ENCODE measurements around the gene FBXW11.

The FBXW11 gene

DNA sequence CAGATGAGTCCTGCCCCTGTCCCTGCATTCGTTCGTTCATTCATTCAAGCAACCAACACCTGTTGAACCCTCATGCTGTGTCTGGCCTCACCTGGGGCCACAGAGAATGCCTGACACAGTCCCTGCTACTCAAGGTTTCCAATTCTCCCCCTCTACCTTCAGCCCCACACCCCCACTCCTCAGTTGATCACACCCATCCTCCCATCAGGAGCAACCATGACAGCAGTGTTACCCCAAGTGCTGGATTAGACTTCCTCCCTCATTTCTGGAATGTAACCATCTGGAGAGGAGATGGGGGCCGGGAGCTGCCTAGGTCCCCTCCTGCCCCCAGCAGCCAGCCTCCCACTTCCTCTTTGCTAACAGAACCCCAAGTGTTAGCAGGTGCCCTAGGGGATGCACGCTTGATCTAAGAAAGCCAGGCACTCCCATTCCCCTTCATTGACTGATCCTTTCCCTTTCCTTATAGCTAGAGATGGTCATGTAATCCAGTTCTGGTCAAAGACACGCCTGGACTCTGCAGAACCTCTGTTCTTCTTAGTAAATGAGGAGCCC, 163.6 kb downstream of the FBXW11 start:
- DNase-seq (ENCODE audit: low read depth): no peak
- H3K4me3 ChIP-seq (ENCODE audit: low read depth, low read length): no peak overlapping the region
- TF ChIP-seq, protein P1, sequence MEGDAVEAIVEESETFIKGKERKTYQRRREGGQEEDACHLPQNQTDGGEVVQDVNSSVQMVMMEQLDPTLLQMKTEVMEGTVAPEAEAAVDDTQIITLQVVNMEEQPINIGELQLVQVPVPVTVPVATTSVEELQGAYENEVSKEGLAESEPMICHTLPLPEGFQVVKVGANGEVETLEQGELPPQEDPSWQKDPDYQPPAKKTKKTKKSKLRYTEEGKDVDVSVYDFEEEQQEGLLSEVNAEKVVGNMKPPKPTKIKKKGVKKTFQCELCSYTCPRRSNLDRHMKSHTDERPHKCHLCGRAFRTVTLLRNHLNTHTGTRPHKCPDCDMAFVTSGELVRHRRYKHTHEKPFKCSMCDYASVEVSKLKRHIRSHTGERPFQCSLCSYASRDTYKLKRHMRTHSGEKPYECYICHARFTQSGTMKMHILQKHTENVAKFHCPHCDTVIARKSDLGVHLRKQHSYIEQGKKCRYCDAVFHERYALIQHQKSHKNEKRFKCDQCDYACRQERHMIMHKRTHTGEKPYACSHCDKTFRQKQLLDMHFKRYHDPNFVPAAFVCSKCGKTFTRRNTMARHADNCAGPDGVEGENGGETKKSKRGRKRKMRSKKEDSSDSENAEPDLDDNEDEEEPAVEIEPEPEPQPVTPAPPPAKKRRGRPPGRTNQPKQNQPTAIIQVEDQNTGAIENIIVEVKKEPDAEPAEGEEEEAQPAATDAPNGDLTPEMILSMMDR (IDR thresholded peaks at IDR 0.05; ENCODE audit: control insufficient read depth, extremely low read depth, insufficient read depth): no peak

DNA sequence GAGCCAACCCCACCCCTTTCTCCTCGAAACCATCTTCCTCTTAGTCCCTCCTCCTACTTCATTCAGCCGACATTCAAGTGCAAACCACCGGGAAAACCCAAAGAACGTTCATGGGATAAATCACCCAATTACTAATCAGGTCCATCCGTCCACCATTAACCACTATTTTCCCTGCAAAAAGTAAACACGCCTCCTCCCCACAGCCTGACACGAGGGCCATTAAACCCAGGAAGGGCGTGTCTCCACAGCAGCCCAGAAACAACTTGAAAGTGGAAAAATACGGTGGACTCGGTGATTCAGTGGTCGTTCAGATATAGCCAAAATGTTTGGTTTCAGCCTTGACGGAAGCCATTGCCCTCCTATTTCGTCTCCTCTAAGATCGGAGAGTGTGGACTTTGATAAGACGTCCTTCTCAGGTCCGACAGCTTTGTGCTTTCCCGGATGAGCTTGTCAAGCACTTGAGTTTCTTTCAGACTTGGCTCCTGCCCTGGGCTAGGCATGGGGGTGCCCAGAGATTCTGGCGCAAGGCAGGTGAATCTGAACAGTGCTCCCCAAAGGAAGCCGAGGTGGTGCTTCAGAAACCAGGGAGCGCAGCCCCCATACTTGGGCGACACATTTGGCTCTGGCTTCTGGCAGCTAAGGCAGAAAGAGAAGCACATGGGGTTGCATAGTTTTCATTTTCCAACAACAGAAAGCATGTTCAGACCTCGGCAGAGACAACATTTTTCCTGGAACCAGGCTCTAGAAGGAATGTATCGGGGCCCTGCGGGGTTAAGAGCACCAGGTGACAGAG, 164.3 kb downstream of the FBXW11 start:
- TF ChIP-seq, protein P1 (IDR thresholded peaks at IDR 0.05; ENCODE audit: control insufficient read depth, extremely low read depth, insufficient read depth): no peak
- DNase-seq (ENCODE audit: low read depth): no peak
- H3K4me3 ChIP-seq (ENCODE audit: low read depth, low read length): no peak overlapping the region

DNA sequence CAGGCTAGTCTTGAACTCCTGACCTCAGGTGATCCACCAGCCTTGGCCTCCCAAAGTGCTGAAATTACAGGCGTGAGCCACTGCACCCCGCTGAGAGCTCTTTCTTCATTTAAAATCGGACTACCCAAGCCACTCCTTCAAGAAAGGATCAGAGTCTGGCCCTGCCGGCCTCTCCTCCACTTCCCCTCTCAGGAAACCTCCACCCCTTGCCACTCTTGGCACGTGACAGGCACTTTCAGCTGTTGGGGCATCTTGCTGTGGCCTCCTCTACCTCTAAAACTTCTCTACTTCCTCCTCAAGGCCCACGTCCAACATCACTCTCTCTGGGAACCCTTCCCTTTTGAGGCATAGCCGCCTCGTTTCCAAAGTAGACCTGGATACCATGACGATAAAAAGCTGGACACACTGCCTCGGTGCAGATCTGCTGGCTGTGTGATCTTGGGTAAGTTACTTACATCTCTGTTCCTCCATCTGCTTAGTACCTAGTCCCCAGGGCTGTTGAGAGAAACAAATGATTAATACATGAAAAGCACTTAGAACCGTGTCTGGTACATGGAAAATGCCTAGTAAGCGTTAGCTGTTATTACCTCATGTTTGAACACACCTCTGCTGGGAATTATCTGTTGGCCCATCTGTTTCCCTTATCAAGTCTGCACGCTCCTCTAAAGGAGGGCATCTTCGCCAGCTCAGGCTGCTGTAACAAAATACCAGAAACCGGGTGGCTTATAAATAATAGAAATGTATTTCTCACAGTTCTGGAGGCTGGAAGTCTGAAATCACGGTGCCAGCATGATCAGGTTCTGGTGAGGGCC, 165.5 kb downstream of the FBXW11 start:
- no peak for DNase-seq (ENCODE audit: low read depth)
- H3K4me3 ChIP-seq (ENCODE audit: low read depth, low read length): no peak overlapping the region
- TF ChIP-seq, protein P1 (IDR thresholded peaks at IDR 0.05; ENCODE audit: control insufficient read depth, extremely low read depth, insufficient read depth): no peak

DNA sequence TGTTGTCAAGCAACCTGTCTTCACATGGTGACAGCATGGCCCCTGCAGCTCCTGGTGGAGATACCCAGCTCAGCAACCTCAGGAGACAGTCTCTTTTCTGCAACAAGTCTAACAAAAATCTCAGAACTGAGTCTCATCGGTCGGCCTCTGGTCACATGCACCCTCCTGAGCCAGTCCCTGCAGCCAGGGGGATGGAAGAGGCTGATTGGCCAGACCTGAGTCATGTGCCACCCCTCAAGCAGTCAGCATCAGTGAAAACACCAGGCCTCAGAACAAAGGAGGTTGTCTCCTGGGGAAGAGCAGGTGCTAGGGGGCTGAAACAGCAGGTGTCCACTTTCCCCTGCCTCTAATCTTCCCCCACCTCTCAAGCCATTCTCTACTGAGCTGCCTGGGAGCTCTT, 166.4 kb downstream of the FBXW11 start:
- no peak for DNase-seq (ENCODE audit: low read depth)
- no peak overlapping the region for H3K4me3 ChIP-seq (ENCODE audit: low read depth, low read length)
- TF ChIP-seq, protein P1 (IDR thresholded peaks at IDR 0.05; ENCODE audit: control insufficient read depth, extremely low read depth, insufficient read depth): no peak

DNA sequence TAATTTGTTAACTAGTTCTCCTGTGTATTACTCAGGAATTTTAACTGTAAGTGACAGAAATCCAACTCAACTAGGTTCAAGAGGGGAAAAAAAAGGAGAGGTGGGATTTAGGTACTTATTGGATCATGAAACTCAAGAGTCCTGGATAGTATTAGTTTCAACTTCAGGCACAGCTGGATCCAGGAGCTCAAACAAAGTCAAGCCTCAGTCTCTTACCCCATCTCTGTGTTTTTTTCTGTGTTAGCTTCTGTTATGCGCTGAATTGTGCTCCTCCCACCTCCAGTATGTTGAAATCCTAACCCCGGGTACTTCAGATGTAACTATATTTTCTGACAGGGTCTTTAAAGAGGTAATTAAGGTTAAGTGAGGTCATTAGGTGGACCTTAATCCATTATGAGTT, 167.3 kb downstream of the FBXW11 start:
- no peak for DNase-seq (ENCODE audit: low read depth)
- TF ChIP-seq, protein P1 (IDR thresholded peaks at IDR 0.05; ENCODE audit: control insufficient read depth, extremely low read depth, insufficient read depth): no peak

DNA sequence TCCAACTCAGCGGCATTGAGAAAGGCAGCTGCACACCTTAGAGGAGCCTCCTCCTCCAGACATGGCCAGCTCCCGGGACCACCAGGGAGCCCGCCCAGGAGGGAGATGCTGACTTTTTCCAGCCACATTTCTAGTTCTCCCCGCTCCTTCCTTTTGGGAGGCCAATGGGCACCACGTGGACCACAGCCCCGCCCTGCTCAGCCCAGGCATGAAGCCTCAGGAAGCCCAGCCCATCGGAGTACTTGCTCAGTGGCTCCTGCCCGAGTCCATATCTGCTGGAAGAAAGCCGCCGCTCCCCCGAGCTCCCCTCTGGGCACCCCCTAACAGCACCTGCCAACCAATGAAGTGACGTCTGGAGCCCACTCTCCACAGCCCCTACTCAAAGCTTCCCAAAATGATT, 168.4 kb downstream of the FBXW11 start:
- TF ChIP-seq, protein P1 (IDR thresholded peaks at IDR 0.05; ENCODE audit: control insufficient read depth, extremely low read depth, insufficient read depth): no peak
- H3K4me3 ChIP-seq (ENCODE audit: low read depth, low read length): no peak overlapping the region
- DNase-seq (ENCODE audit: low read depth): no peak

More for the DNA sequence above, 167.3 kb downstream of the FBXW11 start:
- no peak overlapping the region for H3K4me3 ChIP-seq (ENCODE audit: low read depth, low read length)

All from LNCaP clone FGC (cell line).